HEK293 (cell line): ENCODE results near the gene NRF1.

Experiments used
- KLF1 ChIP-seq: fragments of 450-650 bp; formaldehyde crosslinking; IDR thresholded peaks from 2 replicates; pipeline ENCODE4 v1.5.1; 2016; ENCODE audit warnings: missing biosample characterization, missing genetic modification characterization
- RBAK ChIP-seq: fragments of 450-650 bp; formaldehyde crosslinking; IDR thresholded peaks from 2 replicates; pipeline ENCODE4 v1.5.1; 2016; ENCODE audit warnings: missing biosample characterization, missing genetic modification characterization
- ZNF23 ChIP-seq: fragments of 450-650 bp; formaldehyde crosslinking; IDR thresholded peaks from 2 replicates; pipeline ENCODE4 v1.5.1; 2016; ENCODE audit warnings: missing biosample characterization, missing genetic modification characterization, borderline replicate concordance
- ZNF311 ChIP-seq: fragments of 450-650 bp; formaldehyde crosslinking; IDR thresholded peaks from 2 replicates; pipeline ENCODE4 v1.5.1; 2017; ENCODE audit warnings: missing biosample characterization, missing genetic modification characterization, borderline replicate concordance
- ZNF354C ChIP-seq: fragments of 450-650 bp; formaldehyde crosslinking; IDR thresholded peaks from 2 replicates; pipeline ENCODE4 v1.5.1; 2016; ENCODE audit warnings: missing biosample characterization, missing genetic modification characterization, low read depth, borderline replicate concordance
- TF ChIP-seq, protein P1 (sequence below): fragments of 450-650 bp; formaldehyde crosslinking; IDR thresholded peaks from 2 replicates; pipeline ENCODE4 v1.5.1; 2016; ENCODE audit warnings: missing biosample characterization, missing genetic modification characterization
- TF ChIP-seq, protein P2 (sequence below): fragments of 450-650 bp; formaldehyde crosslinking; IDR thresholded peaks from 2 replicates; pipeline ENCODE4 v1.5.1; 2016; ENCODE audit warnings: missing biosample characterization, missing genetic modification characterization
- TF ChIP-seq, protein P3 (sequence below): fragments of 450-650 bp; IDR thresholded peaks from 2 replicates; pipeline ENCODE4 v1.5.1; 2018; ENCODE audit warnings: missing biosample characterization, mild to moderate bottlenecking, missing genetic modification characterization

DNA sequence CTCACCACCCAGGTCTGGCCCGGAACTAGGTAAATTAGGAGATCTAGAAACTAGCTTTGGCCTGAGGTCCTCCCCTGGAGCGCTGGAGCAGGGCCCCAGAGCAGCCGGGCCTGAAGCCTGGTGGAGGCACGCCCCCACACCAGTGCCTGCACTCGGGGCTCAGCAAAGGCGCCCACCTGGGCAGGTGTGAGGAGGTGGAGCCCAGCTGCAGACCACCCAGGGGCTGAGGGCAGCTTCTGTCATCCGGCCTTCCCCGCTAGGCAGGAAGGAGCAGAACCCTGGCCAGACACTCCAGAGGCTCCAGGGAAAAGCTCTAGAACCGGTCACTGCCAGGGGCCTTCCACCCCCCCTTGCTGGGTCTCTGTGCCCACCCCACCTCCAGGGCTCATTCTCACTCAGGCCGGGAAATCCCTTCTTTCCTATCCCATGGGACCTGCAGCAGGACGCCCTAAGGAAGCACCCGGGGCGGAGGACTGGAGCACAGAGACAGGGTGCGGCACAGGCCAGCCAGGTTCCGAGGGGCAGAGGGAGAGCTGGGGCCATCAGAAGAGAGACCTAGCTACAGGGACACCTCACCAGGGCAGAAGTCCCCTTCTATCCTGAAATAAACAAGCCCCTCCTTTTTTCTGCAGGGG lies 161.2 kb downstream of the NRF1 start:
- TF ChIP-seq, protein P1, sequence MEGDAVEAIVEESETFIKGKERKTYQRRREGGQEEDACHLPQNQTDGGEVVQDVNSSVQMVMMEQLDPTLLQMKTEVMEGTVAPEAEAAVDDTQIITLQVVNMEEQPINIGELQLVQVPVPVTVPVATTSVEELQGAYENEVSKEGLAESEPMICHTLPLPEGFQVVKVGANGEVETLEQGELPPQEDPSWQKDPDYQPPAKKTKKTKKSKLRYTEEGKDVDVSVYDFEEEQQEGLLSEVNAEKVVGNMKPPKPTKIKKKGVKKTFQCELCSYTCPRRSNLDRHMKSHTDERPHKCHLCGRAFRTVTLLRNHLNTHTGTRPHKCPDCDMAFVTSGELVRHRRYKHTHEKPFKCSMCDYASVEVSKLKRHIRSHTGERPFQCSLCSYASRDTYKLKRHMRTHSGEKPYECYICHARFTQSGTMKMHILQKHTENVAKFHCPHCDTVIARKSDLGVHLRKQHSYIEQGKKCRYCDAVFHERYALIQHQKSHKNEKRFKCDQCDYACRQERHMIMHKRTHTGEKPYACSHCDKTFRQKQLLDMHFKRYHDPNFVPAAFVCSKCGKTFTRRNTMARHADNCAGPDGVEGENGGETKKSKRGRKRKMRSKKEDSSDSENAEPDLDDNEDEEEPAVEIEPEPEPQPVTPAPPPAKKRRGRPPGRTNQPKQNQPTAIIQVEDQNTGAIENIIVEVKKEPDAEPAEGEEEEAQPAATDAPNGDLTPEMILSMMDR (tag by site-specific recombination): no peak
- no peak for TF ChIP-seq ZNF354C (tag by site-specific recombination)
- no peak for TF ChIP-seq ZNF23
- TF ChIP-seq, protein P2, sequence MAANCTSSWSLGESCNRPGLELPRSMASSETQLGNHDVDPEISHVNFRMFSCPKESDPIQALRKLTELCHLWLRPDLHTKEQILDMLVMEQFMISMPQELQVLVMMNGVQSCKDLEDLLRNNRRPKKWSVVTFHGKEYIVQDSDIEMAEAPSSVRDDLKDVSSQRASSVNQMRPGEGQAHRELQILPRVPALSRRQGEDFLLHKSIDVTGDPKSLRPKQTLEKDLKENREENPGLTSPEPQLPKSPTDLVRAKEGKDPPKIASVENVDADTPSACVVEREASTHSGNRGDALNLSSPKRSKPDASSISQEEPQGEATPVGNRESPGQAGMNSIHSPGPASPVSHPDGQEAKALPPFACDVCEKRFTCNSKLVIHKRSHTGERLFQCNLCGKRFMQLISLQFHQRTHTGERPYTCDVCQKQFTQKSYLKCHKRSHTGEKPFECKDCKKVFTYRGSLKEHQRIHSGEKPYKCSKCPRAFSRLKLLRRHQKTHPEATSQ (tag by site-specific recombination): no peak
- no peak for TF ChIP-seq ZNF311
- TF ChIP-seq RBAK (tag by site-specific recombination): no peak
- TF ChIP-seq, protein P3, sequence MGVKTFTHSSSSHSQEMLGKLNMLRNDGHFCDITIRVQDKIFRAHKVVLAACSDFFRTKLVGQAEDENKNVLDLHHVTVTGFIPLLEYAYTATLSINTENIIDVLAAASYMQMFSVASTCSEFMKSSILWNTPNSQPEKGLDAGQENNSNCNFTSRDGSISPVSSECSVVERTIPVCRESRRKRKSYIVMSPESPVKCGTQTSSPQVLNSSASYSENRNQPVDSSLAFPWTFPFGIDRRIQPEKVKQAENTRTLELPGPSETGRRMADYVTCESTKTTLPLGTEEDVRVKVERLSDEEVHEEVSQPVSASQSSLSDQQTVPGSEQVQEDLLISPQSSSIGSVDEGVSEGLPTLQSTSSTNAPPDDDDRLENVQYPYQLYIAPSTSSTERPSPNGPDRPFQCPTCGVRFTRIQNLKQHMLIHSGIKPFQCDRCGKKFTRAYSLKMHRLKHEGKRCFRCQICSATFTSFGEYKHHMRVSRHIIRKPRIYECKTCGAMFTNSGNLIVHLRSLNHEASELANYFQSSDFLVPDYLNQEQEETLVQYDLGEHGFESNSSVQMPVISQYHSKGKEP (tag by site-specific recombination): no peak
- TF ChIP-seq KLF1 (tag by site-specific recombination): no peak
